Nephron (organoid): Measurements from ENCODE around the gene FTO.

Source experiments
- H3K27ac Mint-ChIP-seq, 3 experiments: 2 replicates each; pipeline ENCODE4 v1.8.0; 2020; ENCODE audit warnings: mixed read lengths in 3 of 3, mild to moderate bottlenecking in 2 of 3, moderate library complexity in 1 of 3
- H3K27me3 Mint-ChIP-seq: 2 replicates; pipeline ENCODE4 v1.8.0; 2021; ENCODE audit warnings: low read depth, mild to moderate bottlenecking, moderate library complexity, mixed read lengths
- H3K36me3 Mint-ChIP-seq: 2 replicates; pipeline ENCODE4 v1.8.0; 2020; ENCODE audit warnings: low read depth, mixed read lengths
- H3K4me1 Mint-ChIP-seq: 2 replicates; pipeline ENCODE4 v1.8.0; 2020; ENCODE audit warnings: mixed read lengths
- H3K4me3 Mint-ChIP-seq, 3 experiments: 2 replicates each; pipeline ENCODE4 v1.8.0; 2020; ENCODE audit warnings: mild to moderate bottlenecking in 3 of 3, mixed read lengths in 3 of 3, moderate library complexity in 2 of 3
- H3K9me3 Mint-ChIP-seq: 2 replicates; pipeline ENCODE4 v1.8.0; 2020; ENCODE audit warnings: mixed read lengths
- CTCF ChIP-seq, 3 experiments: fragments of 200-600 bp; sonication (generic); IDR thresholded peaks; one replicate each; pipeline ENCODE4 v1.5.0; 2021; ENCODE audit warnings: antibody characterized with exemption in 3 of 3; ENCODE audit not compliant: unreplicated experiment in 3 of 3

FTO gene

DNA sequence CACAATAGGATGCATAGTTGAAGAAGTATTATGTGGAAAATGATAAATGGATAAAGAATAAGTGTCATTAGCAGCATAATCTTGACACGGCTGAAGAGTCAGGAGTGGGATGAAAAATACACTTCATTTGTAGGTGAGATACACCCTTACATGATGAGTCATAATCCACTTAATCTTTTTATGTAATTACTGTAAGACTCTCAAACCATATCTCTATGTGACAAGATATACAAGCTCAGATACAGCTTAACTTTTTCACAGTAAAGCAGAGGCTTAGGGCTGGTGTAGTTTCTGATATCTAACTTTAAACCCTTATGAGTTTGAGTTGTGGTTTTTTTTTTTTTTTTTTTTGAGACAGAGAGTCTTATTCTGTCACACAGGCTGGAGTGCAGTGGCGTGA is 101.2 kb downstream of the FTO start:
- no peak for TF ChIP-seq CTCF (IDR thresholded peaks at IDR 0.05; ENCODE audit: unreplicated experiment in 3 of 3)
- Mint-ChIP-seq H3K27me3 (no peaks in the 10 kb centered on the region), H3K27ac (no peak overlapping the region), H3K36me3 (peaks cover 15% of the 10 kb centered on the region), H3K9me3 (peaks cover 14% of the 10 kb centered on the region), H3K4me1 (no peaks in the 10 kb centered on the region), H3K4me3 (no peak overlapping the region)

GRCh38 chr16:53805752-53806151 is 101.8 kb downstream of the FTO start:
- peaks cover 14% of the 10 kb centered on the region for H3K9me3 Mint-ChIP-seq
- H3K4me1 Mint-ChIP-seq, result peaks cover 5% of the 10 kb centered on the region
- no peak overlapping the region for H3K27ac Mint-ChIP-seq
- TF ChIP-seq CTCF (IDR thresholded peaks at IDR 0.05; ENCODE audit: unreplicated experiment in 3 of 3), result no peak
- H3K4me3 Mint-ChIP-seq, result no peak overlapping the region
- H3K27me3 Mint-ChIP-seq, result no peaks in the 10 kb centered on the region
- H3K36me3 Mint-ChIP-seq, result peaks cover 21% of the 10 kb centered on the region

- no peak for TF ChIP-seq CTCF (IDR thresholded peaks at IDR 0.05; ENCODE audit: unreplicated experiment in 3 of 3)
- Mint-ChIP-seq H3K36me3 (peaks cover 23% of the 10 kb centered on the region), H3K9me3 (no peaks in the 10 kb centered on the region), H3K27me3 (no peaks in the 10 kb centered on the region), H3K4me1 (peaks cover 5% of the 10 kb centered on the region), H3K27ac (no peak overlapping the region), H3K4me3 (no peak overlapping the region)
These were observed 105.4 kb downstream of the FTO start for GRCh38 chr16:53809088-53809932.

DNA sequence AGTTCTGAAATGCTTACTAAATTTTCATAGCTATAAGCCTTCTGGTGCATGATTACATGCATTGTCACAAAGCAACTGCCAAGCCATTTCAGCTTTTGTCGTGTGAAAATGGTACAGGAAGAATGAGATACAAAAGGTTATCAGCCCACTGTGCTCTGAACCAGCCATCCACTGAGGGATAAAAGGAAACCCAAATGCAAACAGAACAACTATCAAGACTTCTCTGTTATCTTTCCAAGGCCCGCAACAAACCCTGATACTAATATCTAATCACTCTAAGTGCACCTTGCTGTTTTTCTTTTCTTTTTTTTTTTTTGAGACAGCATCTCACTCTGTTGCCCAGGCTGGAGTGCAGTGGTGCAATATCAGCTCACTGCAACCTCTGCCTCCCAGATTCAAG is 109.0 kb downstream of the FTO start:
- Mint-ChIP-seq H3K36me3 (peaks cover 47% of the 10 kb centered on the region), H3K9me3 (no peaks in the 10 kb centered on the region), H3K27ac (no peak overlapping the region), H3K4me3 (no peak overlapping the region), H3K27me3 (no peaks in the 10 kb centered on the region), H3K4me1 (peaks cover 5% of the 10 kb centered on the region)
- no peak for TF ChIP-seq CTCF (IDR thresholded peaks at IDR 0.05; ENCODE audit: unreplicated experiment in 3 of 3)

DNA sequence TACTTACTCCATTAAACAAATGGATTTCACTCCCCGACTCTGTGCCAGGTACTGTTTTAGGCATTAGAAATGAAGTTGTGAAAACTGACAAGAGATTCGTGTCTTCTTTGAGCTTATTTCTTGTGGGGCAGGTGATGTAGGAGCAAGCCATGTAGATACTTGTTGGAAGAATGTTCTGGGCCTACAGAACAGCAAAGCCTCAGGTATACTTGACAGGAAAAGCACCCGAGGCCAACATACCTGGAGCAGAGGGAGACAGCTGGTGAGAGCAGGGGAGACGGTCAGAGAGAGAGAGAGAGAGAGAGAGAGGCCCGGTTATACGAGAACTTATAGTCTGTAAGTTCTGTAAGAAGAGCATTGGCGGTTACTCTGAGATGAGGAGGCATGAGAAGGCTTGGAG is 110.8 kb downstream of the FTO start:
- peaks cover 47% of the 10 kb centered on the region for H3K36me3 Mint-ChIP-seq
- H3K4me3 Mint-ChIP-seq, result no peak overlapping the region
- peaks cover 5% of the 10 kb centered on the region for H3K4me1 Mint-ChIP-seq
- no peak overlapping the region for H3K27ac Mint-ChIP-seq
- no peak for TF ChIP-seq CTCF (IDR thresholded peaks at IDR 0.05; ENCODE audit: unreplicated experiment in 3 of 3)
- no peaks in the 10 kb centered on the region for H3K9me3 Mint-ChIP-seq
- H3K27me3 Mint-ChIP-seq, result no peaks in the 10 kb centered on the region
